SK-N-SH treated with all-trans-retinoic acid at 6 μM for 48 hours (cell line): Measurements from ENCODE around the gene RNF167.
"Not testable (repeated sequence)": the region's sequence is repeated elsewhere in the genome, so short reads cannot be mapped to it uniquely, and the experiment has no call there.

Source experiments
- ARNTL ChIP-seq: fragments of 450-650 bp; formaldehyde crosslinking; IDR thresholded peaks from 2 replicates; pipeline ENCODE4 v1.5.0; 2020; ENCODE audit warnings: low read depth, mild to moderate bottlenecking, moderate library complexity, borderline replicate concordance
- GLIS3 ChIP-seq: fragments of 250-450 bp; sonication (Bioruptor Pico); IDR thresholded peaks from 2 replicates; pipeline ENCODE4 v1.5.0; 2020; ENCODE audit warnings: mild to moderate bottlenecking, moderate library complexity
- RARB ChIP-seq: fragments of 250-450 bp; sonication (Bioruptor Pico); IDR thresholded peaks from 2 replicates; pipeline ENCODE4 v1.8.0; 2021; ENCODE audit warnings: mild to moderate bottlenecking, moderate library complexity
- SNAI2 ChIP-seq: fragments of 250-450 bp; sonication (Bioruptor Pico); IDR thresholded peaks from 2 replicates; pipeline ENCODE4 v1.5.0; 2020; ENCODE audit warnings: mild to moderate bottlenecking, moderate library complexity
- TOX ChIP-seq: fragments of 250-450 bp; sonication (Bioruptor Pico); IDR thresholded peaks from 2 replicates; pipeline ENCODE4 v1.8.0; 2021; ENCODE audit warnings: mild to moderate bottlenecking, moderate library complexity, borderline replicate concordance
- TSHZ2 ChIP-seq: fragments of 250-450 bp; sonication (Bioruptor Pico); IDR thresholded peaks from 2 replicates; pipeline ENCODE4 v1.5.0; 2020; ENCODE audit warnings: mild to moderate bottlenecking, moderate library complexity
- ZFP30 ChIP-seq: fragments of 450-650 bp; formaldehyde crosslinking; IDR thresholded peaks from 2 replicates; pipeline ENCODE4 v1.5.0; 2022; ENCODE audit warnings: mild to moderate bottlenecking, moderate library complexity
- ZNF565 ChIP-seq: fragments of 450-650 bp; formaldehyde crosslinking; conservative IDR thresholded peaks from 2 replicates; pipeline ENCODE4 v1.5.0; 2020; ENCODE audit warnings: low read depth, mild to moderate bottlenecking, moderate library complexity
- ZNF70 ChIP-seq: fragments of 450-650 bp; formaldehyde crosslinking; IDR thresholded peaks from 2 replicates; pipeline ENCODE4 v1.5.0; 2020; ENCODE audit warnings: mild to moderate bottlenecking, moderate library complexity
- ZNF8 ChIP-seq: fragments of 450-650 bp; formaldehyde crosslinking; IDR thresholded peaks from 2 replicates; pipeline ENCODE4 v1.5.0; 2020; ENCODE audit warnings: mild to moderate bottlenecking, moderate library complexity
- TF ChIP-seq, protein P1 (sequence below): fragments of 250-450 bp; sonication (Bioruptor Pico); IDR thresholded peaks from 2 replicates; pipeline ENCODE4 v1.8.0; 2020; ENCODE audit warnings: mild to moderate bottlenecking, moderate library complexity, borderline replicate concordance
- TF ChIP-seq, protein P2 (sequence below): fragments of 250-450 bp; sonication (Bioruptor Pico); IDR thresholded peaks from 2 replicates; pipeline ENCODE4 v1.5.1; 2020; ENCODE audit warnings: low read depth, mild to moderate bottlenecking, moderate library complexity

- TF ChIP-seq ZNF8 (CRISPR knock-in tag); ZNF565 (CRISPR knock-in tag); RARB (CRISPR knock-in tag); GLIS3; ARNTL (CRISPR knock-in tag); SNAI2; TOX (CRISPR knock-in tag); ZNF70 (CRISPR knock-in tag); TSHZ2 (CRISPR knock-in tag); ZFP30: not testable (repeated sequence)
- TF ChIP-seq, protein P1, sequence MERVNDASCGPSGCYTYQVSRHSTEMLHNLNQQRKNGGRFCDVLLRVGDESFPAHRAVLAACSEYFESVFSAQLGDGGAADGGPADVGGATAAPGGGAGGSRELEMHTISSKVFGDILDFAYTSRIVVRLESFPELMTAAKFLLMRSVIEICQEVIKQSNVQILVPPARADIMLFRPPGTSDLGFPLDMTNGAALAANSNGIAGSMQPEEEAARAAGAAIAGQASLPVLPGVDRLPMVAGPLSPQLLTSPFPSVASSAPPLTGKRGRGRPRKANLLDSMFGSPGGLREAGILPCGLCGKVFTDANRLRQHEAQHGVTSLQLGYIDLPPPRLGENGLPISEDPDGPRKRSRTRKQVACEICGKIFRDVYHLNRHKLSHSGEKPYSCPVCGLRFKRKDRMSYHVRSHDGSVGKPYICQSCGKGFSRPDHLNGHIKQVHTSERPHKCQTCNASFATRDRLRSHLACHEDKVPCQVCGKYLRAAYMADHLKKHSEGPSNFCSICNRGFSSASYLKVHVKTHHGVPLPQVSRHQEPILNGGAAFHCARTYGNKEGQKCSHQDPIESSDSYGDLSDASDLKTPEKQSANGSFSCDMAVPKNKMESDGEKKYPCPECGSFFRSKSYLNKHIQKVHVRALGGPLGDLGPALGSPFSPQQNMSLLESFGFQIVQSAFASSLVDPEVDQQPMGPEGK (CRISPR knock-in tag): not testable (repeated sequence)
- TF ChIP-seq, protein P2, sequence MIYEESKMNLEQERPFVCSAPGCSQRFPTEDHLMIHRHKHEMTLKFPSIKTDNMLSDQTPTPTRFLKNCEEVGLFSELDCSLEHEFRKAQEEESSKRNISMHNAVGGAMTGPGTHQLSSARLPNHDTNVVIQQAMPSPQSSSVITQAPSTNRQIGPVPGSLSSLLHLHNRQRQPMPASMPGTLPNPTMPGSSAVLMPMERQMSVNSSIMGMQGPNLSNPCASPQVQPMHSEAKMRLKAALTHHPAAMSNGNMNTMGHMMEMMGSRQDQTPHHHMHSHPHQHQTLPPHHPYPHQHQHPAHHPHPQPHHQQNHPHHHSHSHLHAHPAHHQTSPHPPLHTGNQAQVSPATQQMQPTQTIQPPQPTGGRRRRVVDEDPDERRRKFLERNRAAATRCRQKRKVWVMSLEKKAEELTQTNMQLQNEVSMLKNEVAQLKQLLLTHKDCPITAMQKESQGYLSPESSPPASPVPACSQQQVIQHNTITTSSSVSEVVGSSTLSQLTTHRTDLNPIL (CRISPR knock-in tag): not testable (repeated sequence)
These were observed 13.3 kb upstream of the RNF167 start for GRCh38 chr17:4926577-4927335.
